ENCODE data around the gene ABCG1. TPM values are rescaled to one million over a fixed set of nuclear protein-coding genes. Genes with fewer than 3 reads are reported as not detected.

Gene ABCG1
- total and polyA plus RNA-seq, 2 experiments from 2014 or later, result 8.4 to 10.7 TPM

DNA sequence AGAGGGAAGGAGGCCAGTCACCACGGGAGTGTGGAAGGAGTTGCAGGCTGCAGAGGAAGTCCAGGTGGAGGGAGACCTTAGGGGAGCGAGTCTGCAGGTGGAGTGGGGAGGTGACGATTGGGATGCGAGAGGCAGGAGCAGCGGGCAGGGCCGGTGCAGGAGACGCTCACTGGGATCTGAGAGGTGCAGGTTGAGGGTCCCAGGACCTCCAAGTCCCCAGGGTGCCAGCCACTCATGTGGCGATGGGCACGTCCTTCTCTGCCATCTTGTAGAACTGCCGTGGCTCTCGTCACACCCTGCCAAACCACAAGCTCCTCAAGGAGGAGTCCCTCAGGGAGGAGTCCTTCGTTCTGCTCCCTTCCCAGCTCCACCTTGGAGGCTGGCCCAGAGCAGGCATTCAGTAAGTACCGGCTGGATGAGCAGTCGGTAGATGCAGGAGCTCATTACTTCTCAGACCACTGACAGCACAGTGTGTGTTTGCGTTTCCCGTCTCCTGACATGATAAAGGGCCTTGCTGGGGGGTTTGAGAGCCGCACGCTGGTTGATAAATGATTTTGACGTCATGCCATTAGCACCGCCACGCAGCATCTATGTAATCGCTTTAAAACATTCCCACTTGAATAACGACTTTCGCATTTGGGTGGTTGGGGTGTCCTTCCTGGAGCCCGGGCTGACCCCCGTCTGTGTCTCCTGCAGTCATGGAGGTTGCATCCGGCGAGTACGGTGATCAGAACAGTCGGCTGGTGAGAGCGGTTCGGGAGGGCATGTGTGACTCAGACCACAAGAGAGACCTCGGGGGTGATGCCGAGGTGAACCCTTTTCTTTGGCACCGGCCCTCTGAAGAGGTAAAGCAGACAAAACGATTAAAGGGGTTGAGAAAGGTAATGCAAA, 68.5 kb downstream of the ABCG1 start:
- Histone ChIP-seq H3K9me3 (ENCODE audit: low read depth) (no peaks in the 10 kb centered on the region), H2AFZ (no peak overlapping the region), H3K9me2 (replicated peaks; ENCODE audit: insufficient read depth) (no peaks in the 10 kb centered on the region), H3K4me2 (no peak overlapping the region), H3K36me3 (replicated peaks; ENCODE audit: insufficient read depth, low read depth) (no peaks in the 10 kb centered on the region), H3K27me3 (no peaks in the 10 kb centered on the region), H3K4me3 (no peak overlapping the region), H4K20me1 (ENCODE audit: insufficient read depth, poor library complexity, severe bottlenecking) (no peaks in the 10 kb centered on the region), H3K4me1 (ENCODE audit: insufficient read depth) (no peaks in the 10 kb centered on the region), H3K79me2 (no peaks in the 10 kb centered on the region), H3K27ac (no peak overlapping the region)
- no peak for DNase-seq (ENCODE audit: low spot score)
- TF ChIP-seq CTCF (IDR thresholded peaks at IDR 0.05; ENCODE audit: poor library complexity) (no peak), EZH2phosphoT487 (IDR thresholded peaks at IDR 0.05; ENCODE audit: low read depth, severe bottlenecking, unreplicated experiment) (no peak), EZH2 (IDR thresholded peaks at IDR 0.05; ENCODE audit: borderline replicate concordance) (no peak)
- WGBS (ENCODE audit: low lambda C conversion rate, missing lambda C conversion rate), result 94% methylated on average over 36 of the region's 36 CpGs

- Histone ChIP-seq H4K20me1 (ENCODE audit: insufficient read depth, poor library complexity, severe bottlenecking) (no peaks in the 10 kb centered on the region), H2AFZ (no peak overlapping the region), H3K27ac (no peak overlapping the region), H3K79me2 (no peaks in the 10 kb centered on the region), H3K9me2 (replicated peaks; ENCODE audit: insufficient read depth) (no peaks in the 10 kb centered on the region), H3K4me2 (no peak overlapping the region), H3K27me3 (no peaks in the 10 kb centered on the region), H3K9me3 (ENCODE audit: low read depth) (no peaks in the 10 kb centered on the region), H3K4me1 (ENCODE audit: insufficient read depth) (no peaks in the 10 kb centered on the region), H3K4me3 (no peak overlapping the region), H3K36me3 (replicated peaks; ENCODE audit: insufficient read depth, low read depth) (no peaks in the 10 kb centered on the region)
- 92% methylated on average over 5 of the region's 5 CpGs for WGBS (ENCODE audit: low lambda C conversion rate, missing lambda C conversion rate)
- TF ChIP-seq CTCF (IDR thresholded peaks at IDR 0.05; ENCODE audit: poor library complexity), result no peak
- no peak for TF ChIP-seq EZH2 (IDR thresholded peaks at IDR 0.05; ENCODE audit: borderline replicate concordance)
- TF ChIP-seq EZH2phosphoT487 (IDR thresholded peaks at IDR 0.05; ENCODE audit: low read depth, severe bottlenecking, unreplicated experiment), result no peak
- no peak for DNase-seq (ENCODE audit: low spot score)
Measured at GRCh38 chr21:42288962-42289361, 70.0 kb downstream of the ABCG1 start.

DNA sequence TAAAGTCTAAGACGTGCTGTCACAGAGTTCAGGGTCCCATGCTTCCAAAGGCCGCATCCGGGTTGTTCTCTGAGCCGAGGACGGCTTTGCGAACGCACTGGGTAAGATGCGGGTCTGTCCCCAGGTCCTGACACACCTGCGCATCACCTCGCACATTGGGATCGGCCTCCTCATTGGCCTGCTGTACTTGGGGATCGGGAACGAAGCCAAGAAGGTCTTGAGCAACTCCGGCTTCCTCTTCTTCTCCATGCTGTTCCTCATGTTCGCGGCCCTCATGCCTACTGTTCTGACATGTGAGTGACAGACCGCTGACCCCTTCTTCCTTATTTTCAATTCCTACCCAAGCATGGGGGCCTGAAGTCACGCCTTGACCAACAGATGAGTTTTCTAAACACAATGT, 71.0 kb downstream of the ABCG1 start:
- no peaks in the 10 kb centered on the region for H3K79me2 ChIP-seq
- no peak overlapping the region for H3K27ac ChIP-seq
- TF ChIP-seq CTCF (IDR thresholded peaks at IDR 0.05; ENCODE audit: poor library complexity) (no peak), EZH2phosphoT487 (IDR thresholded peaks at IDR 0.05; ENCODE audit: low read depth, severe bottlenecking, unreplicated experiment) (no peak), EZH2 (IDR thresholded peaks at IDR 0.05; ENCODE audit: borderline replicate concordance) (no peak)
- no peak for DNase-seq (ENCODE audit: low spot score)
- no peaks in the 10 kb centered on the region for H3K27me3 ChIP-seq
- H2AFZ ChIP-seq, result no peak overlapping the region
- H3K4me1 ChIP-seq (ENCODE audit: insufficient read depth), result no peaks in the 10 kb centered on the region
- H3K36me3 ChIP-seq (replicated peaks; ENCODE audit: insufficient read depth, low read depth), result no peaks in the 10 kb centered on the region
- H3K4me2 ChIP-seq, result no peak overlapping the region
- H3K4me3 ChIP-seq, result no peak overlapping the region
- no peaks in the 10 kb centered on the region for H4K20me1 ChIP-seq (ENCODE audit: insufficient read depth, poor library complexity, severe bottlenecking)
- no peaks in the 10 kb centered on the region for H3K9me3 ChIP-seq (ENCODE audit: low read depth)
- WGBS (ENCODE audit: low lambda C conversion rate, missing lambda C conversion rate), result 96% methylated on average over 18 of the region's 18 CpGs
- H3K9me2 ChIP-seq (replicated peaks; ENCODE audit: insufficient read depth), result no peaks in the 10 kb centered on the region
